Endothelial cell of umbilical vein (primary cell): Measurements from ENCODE around the gene SMIM17. TPM values are rescaled to one million over a fixed set of nuclear protein-coding genes. Genes with fewer than 3 reads are reported as not detected.

Experiments
- BruUV-seq: library from RNA; stranded (reverse); fragments of 400-500 nt; replicated peaks from 2 replicates; lab custom pipeline; 2021; lab: Mats Ljungman, UMichigan
- CTCF ChIA-PET: fragments of 300-600, 350-600 bp; sonication (Branson Sonifier 250); formaldehyde crosslinking; loops from one replicate; lab custom pipeline; 2021; ENCODE audit warnings: antibody characterized with exemption, inconsistent platforms; lab: Charles Lee
- POLR2A ChIA-PET: fragments of 300-600, 350-600 bp; sonication (Branson Sonifier 250); formaldehyde crosslinking; loops from one replicate; lab custom pipeline; 2021; ENCODE audit warnings: antibody characterized with exemption, inconsistent platforms; lab: Charles Lee
- DNase-seq: peaks from one replicate; pipeline ENCODE4 v3.0.0-alpha.2; 2011; ENCODE audit warnings: low read depth, low spot score
- FAIRE-seq: peaks from 2 replicates; lab custom pipeline; 2011; peaks lifted over from hg19 to GRCh38; lab: Jason Lieb, UNC
- H2AFZ ChIP-seq: 2 replicates; pipeline ENCODE4 v1.6.0; 2012; ENCODE audit warnings: low read depth, low read length, control low read depth, inconsistent platforms
- H3K27ac ChIP-seq: 2 replicates; pipeline ENCODE4 v1.5.1; 2011; ENCODE audit warnings: low read depth, mild to moderate bottlenecking, control low read depth, low read length, moderate library complexity; ENCODE audit not compliant: insufficient read depth
- H3K27me3 ChIP-seq, 2 experiments: 2 replicates each; pipeline versions ENCODE4 v1.6.0 to v1.6.1; 2011; ENCODE audit warnings: low read length in 2 of 2, mixed read lengths in 1 of 2; ENCODE audit not compliant: control insufficient read depth in 2 of 2, insufficient read depth in 2 of 2
- H3K36me3 ChIP-seq, 2 experiments: 2 replicates in 1 of 2; 3 replicates in 1 of 2; pipeline ENCODE4 v1.5.1; 2011; ENCODE audit warnings: low read length in 2 of 2, mild to moderate bottlenecking in 1 of 2, moderate library complexity in 1 of 2; ENCODE audit not compliant: control insufficient read depth in 2 of 2, insufficient read depth in 2 of 2; ENCODE audit errors: extremely low read depth in 1 of 2
- H3K4me1 ChIP-seq: 3 replicates; pipeline ENCODE4 v1.5.1; 2011; ENCODE audit warnings: mild to moderate bottlenecking, low read length; ENCODE audit not compliant: control insufficient read depth, insufficient read depth; ENCODE audit errors: extremely low read depth
- H3K4me2 ChIP-seq: 2 replicates; pipeline ENCODE4 v1.6.1; 2011; ENCODE audit warnings: low read length, control low read depth, mixed read lengths; ENCODE audit not compliant: insufficient read depth
- H3K4me3 ChIP-seq, 3 experiments: fragments of 200-600 bp in 1 of 3; sonication (generic), shearing (Covaris generic) in 1 of 3; replicated peaks in 1 of 3; 2 replicates each; pipeline ENCODE4 v1.5.1; 2011 to 2016; ENCODE audit warnings: control low read depth in 3 of 3, low read length in 3 of 3, mild to moderate bottlenecking in 2 of 3, inconsistent platforms in 1 of 3, low read depth in 1 of 3, moderate library complexity in 1 of 3; ENCODE audit not compliant: insufficient read depth in 1 of 3
- H3K79me2 ChIP-seq: 2 replicates; pipeline ENCODE4 v1.6.0; 2012; ENCODE audit warnings: low read length, inconsistent platforms; ENCODE audit not compliant: control insufficient read depth, insufficient read depth
- H3K9ac ChIP-seq: replicated peaks from 2 replicates; pipeline ENCODE3; 2011; ENCODE audit warnings: low read length, control low read depth; ENCODE audit not compliant: insufficient read depth; ENCODE audit errors: extremely low read depth
- H3K9me1 ChIP-seq: replicated peaks from 3 replicates; pipeline ENCODE4 v1.6.0; 2011; ENCODE audit warnings: mild to moderate bottlenecking, low read length; ENCODE audit not compliant: control insufficient read depth, insufficient read depth; ENCODE audit errors: extremely low read depth
- H3K9me3 ChIP-seq: replicated peaks from 2 replicates; pipeline ENCODE4 v1.5.1; 2012; ENCODE audit warnings: low read length, inconsistent platforms; ENCODE audit not compliant: control insufficient read depth, insufficient read depth
- H4K20me1 ChIP-seq: replicated peaks from 2 replicates; pipeline ENCODE3; 2011; ENCODE audit warnings: mild to moderate bottlenecking, low read length; ENCODE audit not compliant: control insufficient read depth, insufficient read depth; ENCODE audit errors: extremely low read depth
- EZH2 ChIP-seq: IDR thresholded peaks from 2 replicates; pipeline ENCODE4 v1.6.1; 2012; ENCODE audit warnings: borderline replicate concordance, low read depth, mild to moderate bottlenecking, moderate library complexity, low read length, inconsistent platforms; ENCODE audit not compliant: severe bottlenecking
- FOS ChIP-seq: IDR thresholded peaks from 2 replicates; pipeline ENCODE4 v1.6.1; 2011; ENCODE audit warnings: mild to moderate bottlenecking, low read length, moderate library complexity, borderline replicate concordance; ENCODE audit not compliant: insufficient read depth
- GATA2 ChIP-seq: IDR thresholded peaks from 2 replicates; pipeline ENCODE4 v1.7.0; 2011; ENCODE audit warnings: low read depth, mild to moderate bottlenecking, moderate library complexity, mixed read lengths, low read length; ENCODE audit not compliant: insufficient read length, insufficient read depth
- JUN ChIP-seq: IDR thresholded peaks from 2 replicates; pipeline ENCODE4 v1.6.1; 2011; ENCODE audit warnings: borderline replicate concordance, low read depth; ENCODE audit not compliant: insufficient read length, insufficient read depth
- MYC ChIP-seq: IDR thresholded peaks from one replicate; pipeline ENCODE4 v1.6.1; 2011; ENCODE audit warnings: mild to moderate bottlenecking, low read depth, low read length
- POLR2A ChIP-seq: IDR thresholded peaks from 2 replicates; pipeline ENCODE4 v1.6.1; 2012; ENCODE audit warnings: low read depth, mild to moderate bottlenecking, control low read depth, low read length
- POLR2AphosphoS5 ChIP-seq: IDR thresholded peaks from 2 replicates; pipeline ENCODE4 v1.6.1; 2012; ENCODE audit warnings: low read depth, mild to moderate bottlenecking, control low read depth, low read length, moderate library complexity; ENCODE audit not compliant: insufficient read depth
- dilution Hi-C: fragments of 300-500 bp; cut with MboI; formaldehyde crosslinking; loops from one replicate; pipeline ENCODE4 v1.15.0; 2019; ENCODE audit warnings: low sequenced_read_pairs; ENCODE audit not compliant: extremely low pct_ligation_motif_present
- intact Hi-C: fragments of 100-400 bp; cut with micrococcal nuclease; formaldehyde crosslinking; loops from one replicate; pipeline ENCODE4 v1.10.0; 2022
- polyA plus RNA-seq, 4 experiments: library from polyadenylated mRNA; depleted of rRNA in 3 of 4; stranded (reverse) in 3 of 4; unstranded in 1 of 4; fragments of >200 nt; gene quantifications; 2 replicates each; pipeline versions ENCODE4 v1.2.1 to v1.2.3, GENCODE V29; 2011 to 2012; ENCODE audit warnings: missing spikeins in 1 of 4
- total RNA-seq: library from RNA; stranded (reverse); gene quantifications from 2 replicates; pipeline ENCODE4 v1.2.3, GENCODE V29; 2021
- TF ChIP-seq, protein P1 (sequence below), 2 donors: IDR thresholded peaks; 1 replicate in 1 of 2; 2 replicates in 1 of 2; pipeline ENCODE4 v1.5.1; 2011; ENCODE audit warnings: low read length in 2 of 2, mild to moderate bottlenecking in 2 of 2, moderate library complexity in 2 of 2, control low read depth in 1 of 2, inconsistent platforms in 1 of 2, low read depth in 1 of 2; ENCODE audit not compliant: insufficient read depth in 1 of 2; ENCODE audit errors: extremely low read depth in 1 of 2
- TF ChIP-seq, protein P2 (sequence below): IDR thresholded peaks from 2 replicates; pipeline ENCODE4 v1.6.1; 2011; ENCODE audit not compliant: insufficient read depth, insufficient read length

SMIM17 gene
- total and polyA plus RNA-seq, 2 donors (not counting 3 experiments of a cell fraction or from before 2014, with no cell fraction given), result 0.10 to 1.4 TPM

DNA sequence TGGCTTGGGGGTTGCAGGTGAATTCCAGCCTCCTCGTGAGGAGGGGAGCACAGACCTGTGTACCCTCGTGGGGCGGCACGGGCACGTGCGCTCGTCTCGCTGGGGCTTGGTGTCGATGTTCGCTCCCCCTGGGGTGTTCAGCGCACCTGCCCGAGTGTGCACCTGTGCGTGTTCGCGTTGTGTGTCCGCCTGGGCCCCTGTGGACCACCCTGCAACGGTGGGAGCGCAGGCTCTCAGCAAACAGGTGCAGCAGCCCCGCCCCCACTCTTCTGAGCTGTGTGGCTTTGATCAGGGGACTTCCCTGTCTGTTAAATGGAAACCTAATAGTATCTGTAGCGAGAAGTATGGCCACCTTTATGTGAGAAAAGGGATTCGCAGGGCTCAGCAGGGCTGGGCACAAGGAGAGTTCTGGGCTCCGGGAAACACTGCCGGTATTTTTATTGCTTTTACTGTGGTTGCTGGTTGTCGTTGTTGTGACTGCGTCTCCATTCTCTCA lies 549 bp downstream of the SMIM17 start:
- dilution Hi-C loops (no loop called here), intact Hi-C loops (no loop called here)
- no TSS peak for BruUV-seq
- Histone ChIP-seq H4K20me1 (no peaks in the 10 kb centered on the region), H2AFZ (no peak overlapping the region), H3K4me3 (no peak overlapping the region), H3K9me3 (peaks cover 4% of the 10 kb centered on the region), H3K27me3 (no peaks in the 10 kb centered on the region), H3K9ac (no peak overlapping the region), H3K79me2 (no peaks in the 10 kb centered on the region), H3K36me3 (no peaks in the 10 kb centered on the region), H3K4me1 (no peaks in the 10 kb centered on the region), H3K4me2 (no peak overlapping the region), H3K9me1 (no peaks in the 10 kb centered on the region), H3K27ac (no peak overlapping the region)
- POLR2A ChIA-PET, result no interaction called here
- CTCF ChIA-PET, result no interaction called here
- no peak for DNase-seq
- no peak for FAIRE-seq
- no peak for TF ChIP-seq POLR2AphosphoS5
- TF ChIP-seq FOS, result no peak
- no peak for TF ChIP-seq POLR2A
- TF ChIP-seq MYC, result no peak
- no peak for TF ChIP-seq JUN
- TF ChIP-seq, protein P1, sequence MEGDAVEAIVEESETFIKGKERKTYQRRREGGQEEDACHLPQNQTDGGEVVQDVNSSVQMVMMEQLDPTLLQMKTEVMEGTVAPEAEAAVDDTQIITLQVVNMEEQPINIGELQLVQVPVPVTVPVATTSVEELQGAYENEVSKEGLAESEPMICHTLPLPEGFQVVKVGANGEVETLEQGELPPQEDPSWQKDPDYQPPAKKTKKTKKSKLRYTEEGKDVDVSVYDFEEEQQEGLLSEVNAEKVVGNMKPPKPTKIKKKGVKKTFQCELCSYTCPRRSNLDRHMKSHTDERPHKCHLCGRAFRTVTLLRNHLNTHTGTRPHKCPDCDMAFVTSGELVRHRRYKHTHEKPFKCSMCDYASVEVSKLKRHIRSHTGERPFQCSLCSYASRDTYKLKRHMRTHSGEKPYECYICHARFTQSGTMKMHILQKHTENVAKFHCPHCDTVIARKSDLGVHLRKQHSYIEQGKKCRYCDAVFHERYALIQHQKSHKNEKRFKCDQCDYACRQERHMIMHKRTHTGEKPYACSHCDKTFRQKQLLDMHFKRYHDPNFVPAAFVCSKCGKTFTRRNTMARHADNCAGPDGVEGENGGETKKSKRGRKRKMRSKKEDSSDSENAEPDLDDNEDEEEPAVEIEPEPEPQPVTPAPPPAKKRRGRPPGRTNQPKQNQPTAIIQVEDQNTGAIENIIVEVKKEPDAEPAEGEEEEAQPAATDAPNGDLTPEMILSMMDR (IDR thresholded peaks at IDR 0.05; ENCODE audit: extremely low read depth in 1 of 2, insufficient read depth in 1 of 2, low read depth in 1 of 2, low read length in 2 of 2), result no peak
- TF ChIP-seq, protein P2, sequence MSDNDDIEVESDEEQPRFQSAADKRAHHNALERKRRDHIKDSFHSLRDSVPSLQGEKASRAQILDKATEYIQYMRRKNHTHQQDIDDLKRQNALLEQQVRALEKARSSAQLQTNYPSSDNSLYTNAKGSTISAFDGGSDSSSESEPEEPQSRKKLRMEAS, result no peak
- no peak for TF ChIP-seq GATA2
- no peak for TF ChIP-seq EZH2
